AG09319 (cell line): ENCODE data around the gene MRM2.

Experiments
- DNase-seq: peaks from one replicate; pipeline ENCODE4 v3.0.0-alpha.2; 2010; ENCODE audit warnings: low read depth; ENCODE audit errors: extremely low read depth
- CTCF ChIP-seq: IDR thresholded peaks from 2 replicates; pipeline ENCODE4 v1.5.1; 2011; ENCODE audit warnings: low read depth, mild to moderate bottlenecking, inconsistent platforms, low read length, moderate library complexity

MRM2 gene

DNA sequence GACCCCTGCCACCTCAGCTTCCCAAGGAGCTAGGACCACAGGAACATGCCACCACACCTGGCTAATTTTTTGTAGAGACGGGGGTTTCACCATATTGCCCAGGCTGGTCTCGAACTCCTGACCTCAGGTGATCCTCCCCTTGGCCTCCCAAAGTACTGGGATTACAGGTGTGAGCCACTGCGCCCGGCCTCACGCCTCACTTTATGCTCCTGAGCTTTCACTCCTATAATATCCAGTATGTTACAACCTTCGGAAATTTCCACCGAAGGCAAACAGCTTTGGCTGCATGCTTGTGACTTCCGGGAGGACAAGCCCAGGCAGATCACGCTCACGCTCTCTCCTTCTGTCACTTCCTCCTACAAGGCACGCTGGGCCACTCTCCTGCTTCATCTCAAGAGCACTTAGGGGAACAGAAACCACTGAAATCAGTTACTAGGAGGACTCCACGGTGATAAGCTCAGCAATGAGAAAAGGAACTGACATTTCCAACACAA lies 4.8 kb downstream of the MRM2 start:
- DNase-seq, result no peak
- no peak for TF ChIP-seq CTCF

- no peak for TF ChIP-seq CTCF
- no peak for DNase-seq
These were observed 8.1 kb downstream of the MRM2 start for GRCh38 chr7:2233926-2234325.

- no peak for TF ChIP-seq CTCF
- DNase-seq, result peak; percentile 58
These were observed 9.1 kb downstream of the MRM2 start, which contains the start of gene MAD1L1 for GRCh38 chr7:2232766-2233520. TSS of gene MAD1L1 (minus strand) at chr7:2232945. CDS start at chr7:2230133, 2,812 bp downstream.

GRCh38 chr7:2231992-2232765 lies 9.8 kb downstream of the MRM2 start:
- no peak for TF ChIP-seq CTCF
- DNase-seq, result no peak

DNA sequence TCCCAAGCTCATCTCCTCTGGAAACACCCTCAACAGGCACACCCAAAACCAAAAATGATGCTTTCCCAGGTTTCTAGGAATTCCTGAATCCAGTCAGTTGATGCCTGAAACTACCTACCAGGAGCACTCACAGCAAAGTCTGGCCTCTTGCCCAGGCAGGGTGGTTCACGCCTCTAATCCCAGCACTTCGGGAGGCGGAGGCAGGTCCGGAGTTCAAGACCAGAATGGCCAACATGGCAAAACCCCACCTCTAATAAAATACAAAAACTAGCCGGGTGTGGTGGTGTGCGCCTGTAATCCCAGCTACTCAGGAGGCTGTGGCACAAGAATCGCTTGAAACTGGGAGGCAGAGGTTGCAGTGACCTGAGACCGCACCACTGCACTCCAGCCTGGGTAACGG lies 11.1 kb downstream of the MRM2 start:
- TF ChIP-seq CTCF, result no peak
- DNase-seq, result no peak

DNA sequence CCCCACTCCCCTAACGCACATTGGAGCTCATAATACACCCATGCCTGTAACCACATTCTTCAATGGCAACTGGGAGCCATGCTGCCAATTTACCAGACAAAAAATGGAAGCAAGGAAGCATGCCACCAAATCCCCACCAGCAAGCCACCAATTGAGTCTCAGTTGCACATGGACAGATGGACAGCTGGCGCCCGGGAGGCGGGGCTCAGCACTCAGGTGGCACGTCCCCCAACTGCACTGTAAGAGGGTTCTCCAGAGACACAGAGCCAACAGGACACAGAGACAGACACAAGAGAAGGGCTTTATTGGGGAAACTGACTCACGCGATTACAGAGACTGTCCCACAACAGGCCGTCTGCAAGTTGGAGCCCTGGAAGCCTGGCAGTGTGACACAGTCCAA lies 11.8 kb downstream of the MRM2 start:
- TF ChIP-seq CTCF, result no peak
- DNase-seq, result no peak

GRCh38 chr7:2229467-2229866 lies 12.5 kb downstream of the MRM2 start:
- DNase-seq, result no peak
- no peak for TF ChIP-seq CTCF
